B cell (primary cell): Measurements from ENCODE around the gene FRMD4A. TPM values are rescaled to one million over a fixed set of nuclear protein-coding genes. Genes with fewer than 3 reads are reported as not detected.

ENCODE experiments used
- ATAC-seq: fragments of 200-7000 bp; cut with Tn5 transposase; one replicate; pipeline ENCODE4 v1.10.0; 2021; ENCODE audit warnings: low read depth, mild to moderate bottlenecking, moderate number of reproducible peaks, moderate library complexity
- CTCF ChIA-PET: fragments of 350-600 bp; sonication (Branson Sonifier 250); formaldehyde crosslinking; loops from one replicate; lab custom pipeline; 2021; ENCODE audit warnings: antibody characterized with exemption, inconsistent platforms; lab: Charles Lee
- POLR2A ChIA-PET: fragments of 350-600 bp; sonication (Branson Sonifier 250); formaldehyde crosslinking; loops from one replicate; lab custom pipeline; 2021; ENCODE audit warnings: antibody characterized with exemption; lab: Charles Lee
- DNase-seq: peaks from one replicate; pipeline ENCODE4 v3.0.0; 2013
- H2AFZ ChIP-seq: 2 replicates; pipeline ENCODE4 v1.6.1; 2012; ENCODE audit warnings: mild to moderate bottlenecking, low read depth, low read length; ENCODE audit not compliant: insufficient read depth, poor library complexity, severe bottlenecking
- H3K27ac ChIP-seq, 2 donors: 1 replicate in 1 of 2; 2 replicates in 1 of 2; pipeline ENCODE4 v1.5.1; 2012 to 2013; ENCODE audit warnings: low read length in 2 of 2, mild to moderate bottlenecking in 2 of 2, moderate library complexity in 1 of 2
- H3K27me3 ChIP-seq, 4 experiments: fragments of 200-600 bp in 1 of 4; sonication (generic) in 1 of 4; replicated peaks in 1 of 4; 1 replicate in 2 of 4; 2 replicates in 2 of 4; pipeline versions ENCODE4 v1.6.1 to v1.7.0; 2013 to 2016; ENCODE audit warnings: low read length in 3 of 4, mild to moderate bottlenecking in 2 of 4, mixed read lengths in 1 of 4, moderate library complexity in 1 of 4; ENCODE audit not compliant: insufficient read depth in 4 of 4, control insufficient read depth in 3 of 4; ENCODE audit errors: control extremely low read depth in 1 of 4
- H3K36me3 ChIP-seq, 2 experiments: replicated peaks in 1 of 2; 1 replicate in 1 of 2; 2 replicates in 1 of 2; pipeline versions ENCODE4 v1.6.1 to v1.7.1; 2013; ENCODE audit warnings: low read length in 1 of 2; ENCODE audit not compliant: insufficient read depth in 2 of 2, control insufficient read depth in 1 of 2; ENCODE audit errors: control extremely low read depth in 1 of 2, extremely low read depth in 1 of 2
- H3K4me1 ChIP-seq, 2 donors: fragments of 200-600 bp in 1 of 2; sonication (generic) in 1 of 2; 1 replicate in 1 of 2; 2 replicates in 1 of 2; pipeline versions ENCODE4 v1.5.1 to v1.6.1; 2013 to 2017; ENCODE audit warnings: low read length in 2 of 2; ENCODE audit not compliant: control insufficient read depth in 2 of 2, insufficient read depth in 2 of 2
- H3K4me2 ChIP-seq: replicated peaks from 2 replicates; pipeline ENCODE3; 2012; ENCODE audit warnings: mild to moderate bottlenecking, low read depth, low read length; ENCODE audit not compliant: poor library complexity, severe bottlenecking
- H3K4me3 ChIP-seq, 5 experiments: fragments of 200-600 bp in 1 of 5; sonication (generic) in 1 of 5; 1 replicate in 3 of 5; 2 replicates in 2 of 5; pipeline versions ENCODE4 v1.5.1 to v1.7.0; 2011 to 2016; ENCODE audit warnings: low read length in 4 of 5, mild to moderate bottlenecking in 4 of 5, low read depth in 2 of 5, control low read depth in 1 of 5, moderate library complexity in 1 of 5; ENCODE audit not compliant: insufficient read depth in 1 of 5; ENCODE audit errors: control extremely low read depth in 1 of 5, extremely low read depth in 1 of 5
- H3K79me2 ChIP-seq: fragments of 200-600 bp; sonication (generic); one replicate; pipeline ENCODE4 v1.6.0; 2016; ENCODE audit warnings: low read length; ENCODE audit not compliant: control insufficient read depth, insufficient read depth
- H3K9ac ChIP-seq: fragments of 200-600 bp; sonication (generic); 2 replicates; pipeline ENCODE4 v1.6.1; 2017; ENCODE audit warnings: mild to moderate bottlenecking, low read length, moderate library complexity
- H3K9me3 ChIP-seq, 3 donors: one replicate each; pipeline versions ENCODE4 v1.6.1 to v1.7.1; 2013; ENCODE audit warnings: low read length in 2 of 3; ENCODE audit not compliant: control insufficient read depth in 2 of 3, insufficient read depth in 1 of 3; ENCODE audit errors: control extremely low read depth in 1 of 3
- H4K20me1 ChIP-seq: 2 replicates; pipeline ENCODE4 v1.6.0; 2012; ENCODE audit warnings: mild to moderate bottlenecking, low read length; ENCODE audit not compliant: insufficient read depth, control insufficient read depth, poor library complexity, severe bottlenecking
- H3K27ac Mint-ChIP-seq: one replicate; pipeline ENCODE4 v1.8.0; 2021; ENCODE audit warnings: mixed read lengths
- H3K27me3 Mint-ChIP-seq: one replicate; pipeline ENCODE4 v1.8.0; 2021; ENCODE audit warnings: mixed read lengths
- H3K4me1 Mint-ChIP-seq: one replicate; pipeline ENCODE4 v1.8.0; 2021; ENCODE audit warnings: mixed read lengths
- H3K4me3 Mint-ChIP-seq: one replicate; pipeline ENCODE4 v1.8.0; 2021; ENCODE audit warnings: mixed read lengths
- H3K9me3 Mint-ChIP-seq: one replicate; pipeline ENCODE4 v1.8.0; 2022; ENCODE audit warnings: mixed read lengths; ENCODE audit not compliant: insufficient read depth
- CTCF ChIP-seq: fragments of 200-600 bp; IDR thresholded peaks from one replicate; pipeline ENCODE4 v1.8.0; 2022; ENCODE audit warnings: antibody characterized with exemption, mild to moderate bottlenecking
- EZH2 ChIP-seq: IDR thresholded peaks from 2 replicates; pipeline ENCODE4 v1.6.1; 2012; ENCODE audit warnings: borderline replicate concordance, low read depth, mild to moderate bottlenecking, moderate library complexity, low read length; ENCODE audit not compliant: insufficient read depth, poor library complexity, severe bottlenecking
- WGBS: methylation state at CpG from one replicate; pipeline ENCODE4 v1.1.5; 2013; ENCODE audit warnings: missing lambda C conversion rate; ENCODE audit not compliant: insufficient coverage; 5-methylcytosine and 5-hydroxymethylcytosine counted together
- intact Hi-C: fragments of 100-400 bp; cut with micrococcal nuclease; formaldehyde crosslinking; loops from one replicate; pipeline ENCODE4 v1.10.0; 2022
- polyA plus RNA-seq: library from polyadenylated mRNA; depleted of rRNA; stranded (reverse); fragments of >200 nt; gene quantifications from 2 replicates; pipeline ENCODE4 v1.2.3, GENCODE V29; 2012
- total RNA-seq, 2 donors: library from RNA; stranded (reverse); fragments of 120-200 nt in 1 of 2; gene quantifications; 1 replicate in 1 of 2; 2 replicates in 1 of 2; pipeline versions ENCODE4 v1.2.3 to v1.2.4, GENCODE V29; 2013 to 2022

The FRMD4A gene
- total and polyA plus RNA-seq, 2 donors (not counting 1 experiment from before 2014, with no cell fraction given) = 0.76 to 3.4 TPM

GRCh38 chr10:13698217-13698616, 632.5 kb downstream of the FRMD4A start:
- intact Hi-C loops = no loop called here
- no peaks in the 10 kb centered on the region for H3K9me3 ChIP-seq
- no peaks in the 10 kb centered on the region for H3K9me3 Mint-ChIP-seq
- TF ChIP-seq CTCF (no peak), EZH2 (no peak)
- H3K79me2 ChIP-seq = no peaks in the 10 kb centered on the region
- ChIA-PET POLR2A (no interaction called here), CTCF (interaction anchor here (1.2 kb wide), 1 partner anchor 39 kb away, joined by 5 read pairs; no protein-coding TSS in a partner anchor)
- H3K4me1 ChIP-seq = no peaks in the 10 kb centered on the region
- no peak overlapping the region for H3K4me2 ChIP-seq
- ATAC-seq (no peak), DNase-seq (no peak)
- H4K20me1 ChIP-seq = no peaks in the 10 kb centered on the region
- H3K27ac ChIP-seq = no peak overlapping the region
- H2AFZ ChIP-seq = no peak overlapping the region
- 100% methylated on average over 4 of the region's 6 CpGs for whole genome bisulfite sequencing
- H3K36me3 ChIP-seq = no peaks in the 10 kb centered on the region
- no peak overlapping the region for H3K9ac ChIP-seq
- H3K4me3 Mint-ChIP-seq = no peak overlapping the region
- no peaks in the 10 kb centered on the region for H3K27me3 ChIP-seq
- no peak overlapping the region for H3K4me3 ChIP-seq
- H3K4me1 Mint-ChIP-seq = no peaks in the 10 kb centered on the region
- no peak overlapping the region for H3K27ac Mint-ChIP-seq
- H3K27me3 Mint-ChIP-seq = no peaks in the 10 kb centered on the region

GRCh38 chr10:13696071-13696470, 634.7 kb downstream of the FRMD4A start:
- H3K27me3 ChIP-seq = no peaks in the 10 kb centered on the region
- H3K79me2 ChIP-seq = no peaks in the 10 kb centered on the region
- H4K20me1 ChIP-seq = no peaks in the 10 kb centered on the region
- POLR2A ChIA-PET = no interaction called here
- ATAC-seq = no peak
- H3K9me3 Mint-ChIP-seq = no peaks in the 10 kb centered on the region
- intact Hi-C loops = no loop called here
- no peaks in the 10 kb centered on the region for H3K4me1 Mint-ChIP-seq
- H3K27me3 Mint-ChIP-seq = no peaks in the 10 kb centered on the region
- no peak overlapping the region for H2AFZ ChIP-seq
- no peak overlapping the region for H3K4me3 Mint-ChIP-seq
- no peak overlapping the region for H3K27ac Mint-ChIP-seq
- H3K36me3 ChIP-seq = no peaks in the 10 kb centered on the region
- H3K4me2 ChIP-seq = no peak overlapping the region
- H3K27ac ChIP-seq = no peak overlapping the region
- 47% methylated on average over 9 of the region's 9 CpGs for WGBS
- TF ChIP-seq CTCF (no peak), EZH2 (no peak)
- DNase-seq = no peak
- H3K9me3 ChIP-seq = no peaks in the 10 kb centered on the region
- H3K4me1 ChIP-seq = no peaks in the 10 kb centered on the region
- no peak overlapping the region for H3K4me3 ChIP-seq
- CTCF ChIA-PET = no interaction called here
- no peak overlapping the region for H3K9ac ChIP-seq
